Colonic mucosa (tissue), 4 donors: ENCODE measurements around the gene ANKRD33. TPM values are rescaled to one million over a fixed set of nuclear protein-coding genes. Genes with fewer than 3 reads are reported as not detected.

Experiments used
- DNase-seq: peaks from one replicate; pipeline ENCODE4 v3.0.0-alpha.2; 2020
- H3K27ac ChIP-seq: fragments of 200-600 bp; one replicate; pipeline ENCODE4 v1.8.0; 2021
- H3K27me3 ChIP-seq: fragments of 200-600 bp; one replicate; pipeline ENCODE4 v1.8.0; 2021
- H3K36me3 ChIP-seq: fragments of 200-600 bp; one replicate; pipeline ENCODE4 v1.8.0; 2021
- H3K4me1 ChIP-seq: fragments of 200-600 bp; one replicate; pipeline ENCODE4 v1.8.0; 2021; ENCODE audit warnings: mild to moderate bottlenecking
- H3K4me3 ChIP-seq: fragments of 200-600 bp; one replicate; pipeline ENCODE4 v1.8.0; 2021
- H3K9ac ChIP-seq, 2 donors: one replicate each; pipeline ENCODE4 v1.7.0; 2013; ENCODE audit warnings: control low read depth in 2 of 2, low read depth in 2 of 2, low read length in 2 of 2
- H3K9me3 ChIP-seq: fragments of 200-600 bp; one replicate; pipeline ENCODE4 v1.8.0; 2021
- intact Hi-C: fragments of 100-400 bp; cut with DNase I; formaldehyde crosslinking; loops from one replicate; pipeline ENCODE4 v1.14.1; 2022
- total RNA-seq, 2 donors: library from RNA; stranded (reverse); fragmentation: NEBNext Ultra II Directional in 1 of 2; extraction: Animal tissue kit (Norgen Biotek cat#: 25700) in 1 of 2; gene quantifications; one replicate each; pipeline ENCODE4 v1.2.1, GENCODE V29; 2021
- TF ChIP-seq, protein P1 (sequence below): fragments of 200-600 bp; IDR thresholded peaks from one replicate; pipeline ENCODE4 v1.8.0; 2022; ENCODE audit warnings: antibody characterized with exemption, mild to moderate bottlenecking
- donor health status: healthy.
- donor health status: DM: no; HTN: no; CAD: no.
- donor health status: DM: no; HTN: no; CAD: no.

The ANKRD33 gene
- total RNA-seq, 2 donors from 2014 or later, result not detected

DNA sequence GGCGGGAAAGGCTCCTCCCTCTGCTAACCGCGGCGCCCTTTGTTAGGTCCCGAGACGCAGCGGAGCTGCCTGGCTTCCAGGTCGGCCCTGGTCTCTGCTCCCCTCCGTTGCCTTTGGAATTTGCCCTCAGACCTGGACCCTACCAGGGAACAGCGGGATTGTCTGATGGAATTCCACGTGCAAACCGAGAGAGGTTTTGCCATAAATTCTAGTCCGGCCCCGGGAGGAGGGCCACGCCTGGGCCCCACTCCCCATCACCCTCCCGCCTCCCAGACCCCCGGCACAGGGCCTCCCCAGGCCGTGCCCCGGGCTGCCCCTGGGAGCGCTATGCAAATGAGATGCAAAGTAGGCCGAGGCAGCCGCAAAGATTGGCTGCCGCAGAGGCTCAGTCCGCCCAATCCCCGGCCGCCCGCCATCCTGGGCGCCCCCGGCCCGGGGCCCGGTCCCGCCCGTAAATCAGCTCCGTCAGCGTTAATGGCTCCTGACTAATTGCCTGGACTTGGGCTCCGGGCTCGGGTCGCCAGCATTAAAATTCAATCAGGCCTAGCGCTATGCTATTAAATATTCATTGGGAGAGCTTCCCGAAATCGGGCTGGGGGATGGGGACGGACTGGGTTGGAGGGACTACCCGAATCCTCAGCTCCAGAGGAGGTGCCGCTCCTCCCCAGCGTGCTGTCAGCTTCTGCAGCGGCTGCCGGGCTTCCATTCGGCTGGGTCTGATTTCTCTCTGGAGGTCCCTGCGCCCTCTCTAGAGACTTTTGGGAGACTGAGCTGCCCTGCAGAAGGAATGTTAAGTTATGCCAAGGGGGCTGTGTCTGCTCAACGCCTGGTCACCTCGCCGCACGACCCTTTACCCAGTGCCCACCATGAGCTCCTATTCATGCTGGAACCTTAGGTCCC, 23.7 kb upstream of the ANKRD33 start:
- DNase-seq, result no peak
- H3K27me3 ChIP-seq, result peaks cover 28% of the 10 kb centered on the region
- TF ChIP-seq, protein P1, sequence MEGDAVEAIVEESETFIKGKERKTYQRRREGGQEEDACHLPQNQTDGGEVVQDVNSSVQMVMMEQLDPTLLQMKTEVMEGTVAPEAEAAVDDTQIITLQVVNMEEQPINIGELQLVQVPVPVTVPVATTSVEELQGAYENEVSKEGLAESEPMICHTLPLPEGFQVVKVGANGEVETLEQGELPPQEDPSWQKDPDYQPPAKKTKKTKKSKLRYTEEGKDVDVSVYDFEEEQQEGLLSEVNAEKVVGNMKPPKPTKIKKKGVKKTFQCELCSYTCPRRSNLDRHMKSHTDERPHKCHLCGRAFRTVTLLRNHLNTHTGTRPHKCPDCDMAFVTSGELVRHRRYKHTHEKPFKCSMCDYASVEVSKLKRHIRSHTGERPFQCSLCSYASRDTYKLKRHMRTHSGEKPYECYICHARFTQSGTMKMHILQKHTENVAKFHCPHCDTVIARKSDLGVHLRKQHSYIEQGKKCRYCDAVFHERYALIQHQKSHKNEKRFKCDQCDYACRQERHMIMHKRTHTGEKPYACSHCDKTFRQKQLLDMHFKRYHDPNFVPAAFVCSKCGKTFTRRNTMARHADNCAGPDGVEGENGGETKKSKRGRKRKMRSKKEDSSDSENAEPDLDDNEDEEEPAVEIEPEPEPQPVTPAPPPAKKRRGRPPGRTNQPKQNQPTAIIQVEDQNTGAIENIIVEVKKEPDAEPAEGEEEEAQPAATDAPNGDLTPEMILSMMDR, result no peak
- H3K9me3 ChIP-seq, result no peaks in the 10 kb centered on the region
- intact Hi-C loops, result no loop called here
- H3K9ac ChIP-seq, result peak overlapping the region in 1 of 2 donors; percentile 24
- peak overlapping the region; percentile 28 for H3K4me3 ChIP-seq
- H3K36me3 ChIP-seq, result no peaks in the 10 kb centered on the region
- no peak overlapping the region for H3K27ac ChIP-seq
- H3K4me1 ChIP-seq, result peaks cover 6% of the 10 kb centered on the region

DNA sequence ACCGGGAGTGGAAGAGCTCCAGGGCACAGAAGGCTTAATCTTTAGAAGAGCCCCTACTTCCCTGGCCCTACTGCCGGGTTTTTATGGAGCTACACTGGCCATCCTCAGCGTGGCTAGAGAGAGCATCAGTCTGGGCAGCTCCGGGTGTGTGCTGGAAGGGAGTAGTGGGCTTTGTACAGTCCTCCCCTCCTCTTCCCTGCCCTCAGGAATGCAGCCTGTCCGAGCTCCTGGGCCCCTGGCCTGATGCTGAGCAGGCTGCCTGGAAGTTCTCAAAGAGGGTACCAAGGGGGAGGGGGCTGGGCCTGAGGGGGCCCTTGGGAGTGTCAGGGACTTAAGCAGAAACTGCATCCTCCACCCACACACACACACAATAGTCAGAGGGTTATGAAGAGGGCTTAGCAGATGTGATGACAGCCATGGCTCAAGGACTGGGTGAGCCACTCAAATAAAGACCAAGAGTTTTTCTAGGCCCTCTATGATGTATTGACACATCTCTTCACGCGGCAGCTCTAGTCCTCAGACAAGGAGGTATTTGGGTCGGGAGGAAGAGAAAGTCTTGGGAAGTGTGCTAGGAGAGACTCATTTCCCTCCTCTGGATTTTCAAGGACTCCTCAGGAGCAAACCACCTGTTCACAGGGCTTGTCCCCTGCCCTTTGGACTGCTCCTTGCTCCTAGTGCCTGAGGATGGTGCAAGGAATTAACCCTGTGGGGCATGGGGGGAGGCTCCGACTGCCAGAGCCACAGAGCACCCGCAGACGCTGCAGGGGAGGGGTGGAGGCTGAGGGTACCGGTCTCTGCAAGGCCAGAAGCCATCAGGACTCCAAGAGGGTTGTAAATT, 22.9 kb upstream of the ANKRD33 start:
- no peaks in the 10 kb centered on the region for H3K36me3 ChIP-seq
- TF ChIP-seq, protein P1, result no peak
- H3K27me3 ChIP-seq, result peaks cover 35% of the 10 kb centered on the region
- no peaks in the 10 kb centered on the region for H3K9me3 ChIP-seq
- intact Hi-C loops, result no loop called here
- H3K27ac ChIP-seq, result no peak overlapping the region
- H3K9ac ChIP-seq, result no peak overlapping the region
- H3K4me1 ChIP-seq, result peaks cover 6% of the 10 kb centered on the region
- no peak for DNase-seq
- H3K4me3 ChIP-seq, result no peak overlapping the region

GRCh38 chr12:51865757-51866270, 22.1 kb upstream of the ANKRD33 start:
- no peaks in the 10 kb centered on the region for H3K36me3 ChIP-seq
- intact Hi-C loops, result no loop called here
- DNase-seq, result no peak
- peaks cover 35% of the 10 kb centered on the region for H3K27me3 ChIP-seq
- H3K9ac ChIP-seq, result no peak overlapping the region
- TF ChIP-seq, protein P1, result no peak
- no peak overlapping the region for H3K27ac ChIP-seq
- no peaks in the 10 kb centered on the region for H3K9me3 ChIP-seq
- H3K4me3 ChIP-seq, result no peak overlapping the region
- H3K4me1 ChIP-seq, result peaks cover 6% of the 10 kb centered on the region

- Histone ChIP-seq H3K9ac (no peak overlapping the region), H3K9me3 (no peaks in the 10 kb centered on the region), H3K4me3 (no peak overlapping the region), H3K36me3 (no peaks in the 10 kb centered on the region), H3K27ac (no peak overlapping the region), H3K4me1 (peaks cover 6% of the 10 kb centered on the region), H3K27me3 (peaks cover 35% of the 10 kb centered on the region)
- DNase-seq, result no peak
- TF ChIP-seq, protein P1, result no peak
- intact Hi-C loops, result no loop called here
These were observed 21.6 kb upstream of the ANKRD33 start for GRCh38 chr12:51866324-51866723.

DNA sequence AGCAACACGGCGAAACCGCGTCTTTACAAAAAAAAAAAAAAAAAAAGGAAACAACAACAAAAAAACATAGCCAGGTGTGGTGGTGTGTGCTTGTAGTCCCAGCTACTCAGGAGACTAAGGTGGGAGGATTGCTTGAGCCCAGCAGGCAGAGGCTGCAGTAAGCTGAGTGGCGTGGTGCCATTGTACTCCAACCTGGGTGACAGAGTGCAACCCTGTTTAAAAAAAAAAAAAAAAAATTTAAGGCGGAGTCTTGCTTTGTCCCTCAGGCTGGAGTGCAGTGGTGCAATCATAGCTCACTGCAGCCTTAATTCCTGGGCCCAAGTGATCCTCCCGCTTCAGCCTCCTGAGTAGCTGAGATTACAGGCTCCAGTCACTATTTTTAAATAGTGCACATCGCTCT, 21.1 kb upstream of the ANKRD33 start:
- H3K4me3 ChIP-seq, result no peak overlapping the region
- H3K27ac ChIP-seq, result no peak overlapping the region
- TF ChIP-seq, protein P1, result no peak
- H3K9me3 ChIP-seq, result no peaks in the 10 kb centered on the region
- peaks cover 35% of the 10 kb centered on the region for H3K27me3 ChIP-seq
- no peak overlapping the region for H3K9ac ChIP-seq
- intact Hi-C loops, result no loop called here
- no peak for DNase-seq
- peaks cover 6% of the 10 kb centered on the region for H3K4me1 ChIP-seq
- H3K36me3 ChIP-seq, result no peaks in the 10 kb centered on the region
